Stimulated activated CD8-positive, alpha-beta memory T cell treated with anti-CD3 and anti-CD28 coated beads, Interleukin-12 subunit alpha, Interleukin-12 subunit beta, amount 100 ng/mL, for 4 hours (primary cell): ENCODE results near the gene ALAS2.
"Not testable (repeated sequence)": the region's sequence is repeated elsewhere in the genome, so short reads cannot be mapped to it uniquely, and the experiment has no call there.

Experiments used
- DNase-seq: peaks from one replicate; pipeline ENCODE4 v3.0.0-alpha.2; 2020; ENCODE audit warnings: low read depth

ALAS2 gene

GRCh38 chrX:55006827-55007621 is 23.8 kb downstream of the ALAS2 start:
- no peak for DNase-seq

GRCh38 chrX:55005256-55005655 is 25.5 kb downstream of the ALAS2 start:
- no peak for DNase-seq

- DNase-seq, result no peak
Observed at GRCh38 chrX:55004231-55004630, 26.5 kb downstream of the ALAS2 start.

GRCh38 chrX:54999717-55000598 is 30.8 kb downstream of the ALAS2 start, which contains the start of gene APEX2:
APEX2 (plus strand) TSS chrX:55000363; CDS start chrX:55000423, 60 bp downstream.
- DNase-seq, result peak; percentile 78

GRCh38 chrX:54995621-54996020 is 35.2 kb downstream of the ALAS2 start:
- DNase-seq, result no peak

- no peak for DNase-seq
Observed at GRCh38 chrX:54994668-54995351, 36.0 kb downstream of the ALAS2 start.

GRCh38 chrX:54994099-54994498 is 36.7 kb downstream of the ALAS2 start, which contains the start of gene PFKFB1:
PFKFB1 (minus strand) TSS chrX:54994188; CDS start chrX:54994007, 181 bp downstream.
- DNase-seq, result no peak

GRCh38 chrX:54992911-54993622 is 37.7 kb downstream of the ALAS2 start:
- no peak for DNase-seq

- no peak for DNase-seq
Observed at GRCh38 chrX:54991706-54992105, 39.1 kb downstream of the ALAS2 start.

GRCh38 chrX:54983306-54983705 is 47.5 kb downstream of the ALAS2 start:
- DNase-seq, result not testable (repeated sequence)

GRCh38 chrX:54980334-54980733 is 50.4 kb downstream of the ALAS2 start:
- no peak for DNase-seq

- no peak for DNase-seq
Observed at GRCh38 chrX:54979432-54979831, 51.3 kb downstream of the ALAS2 start.

GRCh38 chrX:54978448-54978847 is 52.3 kb downstream of the ALAS2 start:
- no peak for DNase-seq

GRCh38 chrX:54977387-54977786 is 53.4 kb downstream of the ALAS2 start:
- no peak for DNase-seq

GRCh38 chrX:54964766-54965497 is 65.8 kb downstream of the ALAS2 start:
- no peak for DNase-seq

GRCh38 chrX:54961750-54962149 is 69.0 kb downstream of the ALAS2 start:
- DNase-seq, result no peak
